Keratinocyte (primary cell): ENCODE measurements around the gene KLHL35.

ENCODE experiments used
- CTCF ChIP-seq, 3 experiments: IDR thresholded peaks in 1 of 3; conservative IDR thresholded peaks in 1 of 3; optimal IDR thresholded peaks in 1 of 3; 2 replicates in 2 of 3; 3 replicates in 1 of 3; pipeline versions ENCODE3 to v1.5.1; 2011; ENCODE audit warnings: low read length in 3 of 3, mild to moderate bottlenecking in 3 of 3, moderate library complexity in 2 of 3, control low read depth in 1 of 3, inconsistent platforms in 1 of 3; ENCODE audit not compliant: insufficient read depth in 2 of 3; ENCODE audit errors: extremely low read depth in 1 of 3
- EZH2 ChIP-seq: IDR thresholded peaks from one replicate; pipeline ENCODE4 v1.6.1; 2012; ENCODE audit warnings: inconsistent platforms, mild to moderate bottlenecking, low read length, moderate library complexity

- TF ChIP-seq CTCF (optimal IDR thresholded peaks at IDR 0.05 in 1 of 3, IDR thresholded peaks at IDR 0.05 in 1 of 3, conservative IDR thresholded peaks at IDR 0.05 in 1 of 3; ENCODE audit: extremely low read depth in 1 of 3, insufficient read depth in 2 of 3, low read length in 3 of 3) (no peak), EZH2 (no peak)
Measured at GRCh38 chr11:75480185-75481175, 47.5 kb upstream of the KLHL35 start.
